GM18511 (cell line): Measurements from ENCODE around the gene SLC12A7.

Experiments
- ATAC-seq: cut with Tn5 transposase; IDR thresholded peaks from one replicate; pipeline ENCODE4 v1.9.1; 2021; ENCODE audit warnings: mild to moderate bottlenecking, moderate library complexity; ENCODE audit not compliant: unreplicated experiment

SLC12A7 gene

DNA sequence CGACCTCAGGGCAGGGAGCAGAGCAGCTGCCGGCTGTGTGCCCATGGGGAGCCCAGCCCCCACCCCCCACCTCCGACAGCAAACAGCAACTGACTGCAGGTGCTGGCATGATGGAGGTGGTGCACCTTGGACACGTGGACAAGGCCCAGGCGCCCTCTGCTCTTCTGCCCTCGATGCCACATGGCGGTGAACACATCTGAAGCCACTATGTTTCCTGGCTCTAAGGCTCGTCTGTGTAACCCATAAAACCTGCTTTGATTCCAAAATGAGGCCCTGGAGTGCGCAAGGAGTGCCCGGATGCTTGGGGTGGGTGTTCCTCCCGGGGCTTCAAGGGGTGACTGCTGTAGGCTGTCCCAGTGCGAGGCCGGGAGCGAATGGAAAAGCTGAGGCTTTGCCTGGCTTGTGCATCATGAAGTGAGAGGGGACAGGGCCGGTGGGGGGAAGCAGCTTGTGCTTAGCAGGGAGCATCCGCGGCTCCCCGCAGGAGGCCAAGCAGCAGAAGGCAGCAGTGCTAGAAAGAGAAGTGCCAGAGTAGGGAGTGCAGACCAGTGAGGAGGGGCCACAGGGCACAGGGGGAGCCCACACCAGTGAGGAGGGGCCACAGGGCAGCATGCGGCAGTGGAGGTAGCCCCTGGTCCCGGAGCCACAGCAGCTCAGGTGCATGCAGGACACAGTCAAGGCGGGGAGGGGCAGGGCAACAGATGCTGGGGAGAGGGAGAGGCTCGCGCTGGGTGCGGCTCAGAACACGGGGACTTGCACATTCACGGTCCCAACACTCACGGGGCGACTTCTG lies 73.2 kb downstream of the SLC12A7 start:
- no peak for ATAC-seq

DNA sequence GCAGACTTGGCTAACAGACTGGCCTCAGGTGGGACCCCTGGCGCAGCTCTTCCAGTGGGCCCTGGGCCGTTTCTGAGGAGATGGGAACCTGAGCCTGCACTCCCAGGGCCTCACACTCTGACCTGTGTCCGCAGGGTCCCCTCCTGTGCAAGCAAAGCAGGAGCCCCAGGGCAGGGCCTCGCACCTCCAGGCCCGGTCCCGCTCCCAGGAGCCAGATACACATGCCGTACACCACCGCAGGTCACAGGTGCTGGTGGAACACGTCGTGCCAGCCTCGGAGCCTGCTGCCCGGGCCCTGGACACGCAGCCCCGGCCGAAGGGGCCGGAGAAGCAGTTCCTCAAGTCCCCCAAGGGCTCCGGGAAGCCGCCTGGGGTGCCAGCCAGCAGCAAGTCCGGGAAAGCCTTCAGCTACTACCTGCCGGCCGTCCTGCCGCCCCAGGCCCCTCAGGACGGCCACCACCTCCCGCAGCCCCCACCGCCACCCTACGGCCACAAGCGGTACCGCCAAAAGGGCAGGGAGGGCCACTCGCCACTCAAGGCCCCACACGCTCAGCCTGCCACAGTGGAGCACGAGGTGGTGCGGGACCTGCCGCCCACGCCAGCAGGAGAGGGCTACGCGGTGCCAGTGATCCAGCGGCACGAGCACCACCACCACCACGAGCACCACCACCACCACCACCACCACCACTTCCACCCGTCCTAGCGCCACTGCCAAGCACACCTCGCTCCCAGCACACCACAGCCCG lies 74.0 kb downstream of the SLC12A7 start:
- no peak for ATAC-seq

DNA sequence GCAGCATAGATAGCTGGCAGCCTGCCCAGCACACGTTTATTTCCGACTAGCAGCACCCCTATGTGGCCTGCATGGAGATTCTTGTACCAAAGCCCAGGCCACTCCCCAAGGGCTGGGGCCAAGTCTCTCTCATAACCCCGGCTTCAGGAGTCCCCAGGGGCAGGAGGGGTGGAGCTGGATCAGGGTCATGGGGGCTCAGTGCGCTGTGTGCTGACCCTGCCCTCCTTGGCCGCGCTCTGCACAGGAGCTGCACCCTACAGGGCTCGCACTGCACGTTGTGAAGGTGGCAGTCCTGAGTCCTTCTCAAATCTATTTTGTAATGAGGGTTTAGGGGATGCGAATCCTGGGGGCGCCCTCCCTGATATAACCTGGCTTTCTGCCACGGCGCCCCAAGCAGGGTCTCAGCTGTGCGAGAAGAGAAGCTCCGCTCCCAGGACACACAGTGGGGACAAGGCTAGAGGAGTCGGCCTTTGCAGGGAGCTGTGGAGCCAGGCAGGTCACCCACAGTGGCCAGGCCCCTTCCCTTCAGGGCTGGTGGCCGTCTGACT lies 74.7 kb downstream of the SLC12A7 start:
- no peak for ATAC-seq

DNA sequence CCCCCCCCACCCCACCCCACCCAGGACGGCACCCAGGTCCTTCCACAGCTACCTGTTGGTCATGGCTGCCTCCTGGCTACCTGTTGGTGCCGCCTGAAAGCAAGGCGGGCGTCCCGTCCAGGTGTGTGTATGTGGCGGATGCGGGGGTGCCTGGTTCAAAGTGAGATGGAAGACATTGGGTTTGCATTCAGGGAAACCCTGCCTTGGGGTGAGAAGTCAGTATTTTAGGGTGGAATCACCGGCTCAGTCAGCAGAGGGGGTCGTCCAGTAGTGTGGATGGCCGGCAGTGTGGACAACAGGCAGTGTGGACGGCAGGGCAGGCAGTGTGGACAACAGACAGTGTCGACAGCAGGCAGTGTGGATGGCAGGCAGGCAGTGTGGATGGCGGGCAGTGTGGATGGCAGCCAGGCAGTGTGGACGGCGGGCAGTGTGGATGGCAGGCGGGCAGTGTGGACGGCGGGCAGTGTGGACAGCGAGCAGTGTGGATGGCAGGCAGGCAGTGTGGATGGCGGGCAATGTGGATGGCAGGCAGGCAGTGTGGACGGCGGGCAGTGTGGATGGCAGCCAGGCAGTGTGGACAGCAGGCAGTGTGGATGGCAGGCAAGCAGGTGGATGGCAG lies 75.2 kb downstream of the SLC12A7 start:
- ATAC-seq: no peak

DNA sequence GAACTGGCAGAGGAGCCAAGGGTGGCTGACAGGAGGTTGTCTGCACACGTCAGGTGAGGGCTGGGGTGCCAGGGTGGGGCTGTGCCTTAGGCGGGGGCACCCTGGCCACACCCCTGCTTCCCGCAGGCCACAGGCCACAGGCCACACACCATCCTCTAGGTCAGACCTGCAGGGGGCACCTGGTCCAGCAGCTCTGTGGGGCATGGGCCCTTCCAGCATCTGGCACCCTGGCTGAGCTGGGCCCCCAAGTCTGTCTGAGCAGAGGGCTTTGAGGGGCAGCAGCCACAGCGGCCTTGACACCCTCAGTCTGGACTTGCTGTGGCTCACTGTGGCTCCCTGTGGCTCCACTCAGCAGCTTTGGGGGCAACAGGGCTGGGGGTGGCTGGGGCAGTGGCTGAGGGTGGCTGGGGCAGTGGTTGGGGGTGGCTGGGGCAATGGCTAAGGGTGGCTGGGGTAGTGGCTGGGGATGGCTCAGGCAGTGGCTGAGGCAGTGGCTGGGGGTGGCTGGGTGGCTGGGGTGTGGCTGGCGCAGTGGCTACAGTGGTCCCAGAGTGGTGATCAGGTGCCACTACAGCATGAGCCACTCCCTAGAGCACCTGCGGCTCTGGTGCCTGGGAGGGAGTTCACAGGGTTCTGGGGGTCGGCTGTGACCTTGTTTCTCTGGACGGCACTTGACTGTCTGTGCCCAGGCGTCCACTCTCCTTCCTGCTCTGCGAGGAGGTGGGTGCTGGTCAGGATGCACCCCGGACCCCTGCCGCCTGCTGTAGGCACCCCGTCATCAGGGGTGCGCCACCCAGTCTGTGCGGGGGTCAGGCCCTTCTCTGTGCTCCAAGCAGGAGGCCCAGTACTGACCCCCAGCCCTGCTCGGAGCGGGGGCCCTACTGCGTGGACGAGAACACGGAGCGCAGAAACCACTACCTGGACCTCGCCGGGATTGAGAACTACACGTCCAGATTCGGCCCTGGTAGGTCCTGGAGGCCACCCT lies 76.2 kb downstream of the SLC12A7 start:
- no peak for ATAC-seq

DNA sequence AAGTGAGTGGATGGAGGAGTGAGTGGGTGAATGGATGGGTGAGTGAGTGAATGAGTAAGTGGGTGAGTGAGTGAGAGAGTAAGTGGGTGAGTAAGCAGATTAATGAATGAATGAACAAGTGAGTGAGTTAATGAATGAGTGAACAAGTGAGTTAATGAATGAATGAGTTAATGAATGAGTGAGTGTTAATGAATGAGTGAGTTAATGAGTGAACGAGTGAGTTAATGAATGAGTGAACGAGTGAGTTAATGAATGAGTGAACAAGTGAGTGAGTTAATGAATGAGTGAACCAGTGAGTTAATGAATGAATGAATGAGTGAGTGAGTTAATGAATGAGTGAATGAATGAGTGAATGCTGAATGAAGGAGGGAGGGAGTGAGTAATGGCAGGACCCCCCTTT lies 76.9 kb downstream of the SLC12A7 start:
- no peak for ATAC-seq

DNA sequence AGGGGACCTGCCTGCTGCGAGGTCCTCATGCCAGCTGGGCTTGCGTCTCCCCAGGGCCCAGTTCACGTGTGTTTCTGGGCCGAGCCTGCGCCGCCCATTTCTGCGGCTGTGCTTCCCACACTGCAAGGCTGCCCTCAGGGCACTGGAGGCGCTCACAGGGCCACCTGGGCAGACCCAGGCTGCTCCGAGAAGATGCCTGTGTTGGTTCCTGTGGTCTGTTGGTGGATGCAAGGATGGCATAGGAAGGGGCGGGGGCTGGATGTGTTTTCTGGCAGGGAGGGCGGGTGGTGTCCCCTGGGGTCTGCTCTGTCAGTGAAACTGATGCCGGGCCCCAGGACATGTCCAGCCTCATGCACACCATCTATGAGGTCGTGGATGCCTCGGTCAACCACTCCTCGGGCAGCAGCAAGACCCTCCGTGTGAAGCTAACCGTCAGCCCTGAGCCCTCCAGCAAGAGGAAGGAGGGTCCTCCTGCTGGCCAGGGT lies 77.4 kb downstream of the SLC12A7 start:
- no peak for ATAC-seq

DNA sequence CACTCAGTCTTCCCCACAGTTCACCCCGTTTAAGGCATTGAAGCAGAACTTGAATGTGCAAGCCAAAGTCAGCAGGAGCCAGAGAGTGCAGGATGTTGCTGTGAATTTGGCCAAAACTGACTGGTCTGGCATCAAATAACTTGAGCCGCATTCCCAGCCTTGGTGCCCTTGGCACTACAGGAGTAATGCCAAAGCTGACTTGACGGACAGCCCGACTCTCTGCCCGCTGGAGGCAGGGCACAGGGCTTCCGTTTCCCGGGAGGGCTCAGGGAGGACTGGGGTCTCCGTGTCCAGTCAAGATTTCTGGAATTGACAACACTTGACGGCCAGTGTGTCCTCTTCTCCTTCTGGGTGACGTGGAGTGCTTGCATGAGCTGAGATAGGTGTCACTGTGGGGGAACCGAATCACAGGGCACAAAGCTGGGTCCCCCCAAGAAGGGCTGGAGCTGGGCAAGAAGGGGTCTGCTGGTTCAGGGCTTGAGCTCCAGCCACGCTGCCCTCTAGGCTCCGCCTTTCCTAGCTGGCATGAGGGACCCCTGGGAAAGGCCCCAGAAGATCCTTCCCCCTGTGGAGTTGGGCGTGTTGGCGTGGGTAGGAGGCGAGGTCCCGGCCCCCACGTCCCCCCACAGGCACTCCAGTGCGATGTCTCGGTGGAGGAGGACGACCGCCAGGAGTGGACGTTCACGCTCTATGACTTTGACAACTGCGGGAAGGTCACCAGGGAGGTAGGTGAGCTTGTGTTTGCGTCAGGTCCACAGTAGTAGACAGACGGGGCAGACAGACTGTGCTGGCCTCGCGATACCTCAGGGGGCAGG lies 78.0 kb downstream of the SLC12A7 start:
- no peak for ATAC-seq

DNA sequence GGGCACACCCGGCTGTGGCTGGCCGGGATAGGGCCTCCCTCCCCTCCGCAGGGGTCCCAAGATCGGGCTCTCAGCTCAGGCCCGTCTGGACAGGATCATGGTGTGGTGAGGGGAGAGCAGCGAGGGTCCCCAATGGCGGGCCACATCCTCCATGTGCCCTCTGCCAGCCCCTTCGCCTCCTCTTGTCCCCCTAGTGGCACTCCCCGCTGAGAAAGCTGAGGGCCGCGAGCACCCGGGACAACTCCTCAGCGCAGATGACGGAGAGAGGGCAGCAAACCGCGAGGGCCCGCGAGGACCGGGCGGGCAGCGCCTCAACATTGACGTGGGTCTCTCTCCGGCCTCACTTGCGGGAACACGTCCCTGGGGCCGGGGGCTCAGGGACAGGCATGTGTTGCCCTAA lies 78.7 kb downstream of the SLC12A7 start:
- ATAC-seq: no peak

DNA sequence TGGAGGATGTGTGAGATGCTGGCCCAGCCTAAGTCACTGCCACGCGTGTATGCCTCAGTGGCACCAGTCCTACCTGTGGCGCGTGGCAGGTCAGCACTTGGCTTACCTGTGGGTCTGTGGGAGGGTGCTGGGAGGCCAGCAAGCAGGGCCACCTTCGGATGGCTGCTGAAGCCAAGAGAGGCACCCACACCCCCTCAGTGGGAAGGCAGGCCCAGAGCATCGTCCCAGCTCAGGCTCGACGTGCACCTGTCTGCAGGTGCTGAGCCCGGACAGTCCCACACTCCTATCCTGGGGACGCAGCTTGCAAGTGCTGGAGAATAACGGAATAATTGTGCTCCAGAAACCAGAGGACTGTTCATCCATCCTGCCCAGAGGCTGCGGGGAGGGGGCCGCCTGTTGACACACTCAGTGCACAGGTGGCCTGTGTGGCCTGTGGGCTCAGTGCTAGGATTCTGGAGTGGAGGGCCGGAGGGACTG lies 79.3 kb downstream of the SLC12A7 start:
- ATAC-seq: no peak

DNA sequence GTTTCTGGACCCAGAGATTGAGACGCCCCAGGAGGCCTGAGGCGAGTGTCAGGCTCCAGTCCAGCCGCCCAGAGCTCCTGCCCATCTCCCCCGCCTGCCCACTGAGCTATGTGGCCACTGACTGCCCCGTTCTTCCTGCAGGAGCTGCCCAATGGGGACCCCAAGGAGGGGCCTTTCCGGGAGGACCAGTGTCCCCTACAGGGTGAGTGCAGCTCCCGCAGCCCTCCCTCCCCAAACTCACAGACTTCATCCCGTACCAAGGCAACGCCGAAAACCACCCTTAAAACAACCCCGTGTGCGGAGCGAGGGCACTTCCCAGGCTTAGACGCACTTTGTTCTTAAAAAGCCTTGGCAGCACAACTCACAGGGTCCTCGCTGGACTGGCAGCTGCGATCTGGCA lies 79.9 kb downstream of the SLC12A7 start:
- ATAC-seq: no peak

DNA sequence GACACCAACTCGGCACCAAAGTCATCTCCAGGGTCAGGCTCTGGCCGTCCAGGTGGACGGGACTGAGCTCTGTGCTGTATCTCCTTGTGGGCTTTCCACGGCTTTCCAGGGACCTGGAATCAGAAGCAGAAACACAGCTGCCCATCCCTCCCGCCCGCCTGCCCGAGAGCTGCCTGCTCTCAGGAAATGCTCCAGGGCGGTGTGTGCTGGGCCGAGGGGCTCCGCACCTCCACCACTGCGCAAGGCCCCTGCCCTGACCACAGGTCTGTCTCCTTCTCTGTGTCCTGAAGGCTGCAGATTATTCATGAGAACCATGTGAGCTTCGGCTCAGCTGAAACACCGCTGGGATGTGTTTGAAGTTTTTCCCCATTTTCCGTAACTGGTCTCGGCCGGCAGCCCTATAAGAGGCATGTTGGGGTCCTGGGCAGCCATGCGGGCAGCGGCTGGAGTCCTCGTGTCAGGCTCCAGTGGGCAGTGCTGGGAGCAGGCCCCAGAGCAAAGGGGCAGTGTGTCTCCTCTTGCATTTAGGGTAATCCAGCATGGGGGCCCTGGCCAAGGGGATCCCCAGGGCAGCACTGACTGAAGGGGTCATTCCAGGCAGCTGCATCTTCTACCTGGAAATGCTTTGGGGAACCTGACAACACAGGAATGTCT lies 80.4 kb downstream of the SLC12A7 start:
- no peak for ATAC-seq

DNA sequence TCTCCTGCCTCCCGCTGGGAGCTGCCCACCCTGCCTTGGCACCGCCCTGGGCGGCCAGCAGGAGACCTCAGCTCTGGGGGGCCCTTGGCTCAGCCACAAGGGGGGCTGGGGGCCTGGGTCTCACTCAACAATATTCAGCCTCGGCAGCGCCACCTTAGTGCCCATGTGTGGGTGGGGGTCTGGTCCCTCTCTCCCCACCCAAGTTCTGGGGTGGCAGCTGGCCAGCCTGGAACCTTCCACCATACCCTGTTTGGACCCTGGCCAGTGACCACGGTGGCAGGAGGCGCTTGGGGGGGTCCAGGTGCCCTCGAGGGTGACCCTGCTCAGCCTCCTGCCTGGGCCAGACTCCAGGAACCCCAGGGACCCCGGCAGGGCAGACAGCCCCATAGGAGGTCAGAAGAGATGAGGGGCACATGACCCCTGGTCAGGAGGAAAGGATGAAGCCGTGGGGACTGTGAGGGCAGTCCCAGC lies 81.0 kb downstream of the SLC12A7 start:
- no peak for ATAC-seq

DNA sequence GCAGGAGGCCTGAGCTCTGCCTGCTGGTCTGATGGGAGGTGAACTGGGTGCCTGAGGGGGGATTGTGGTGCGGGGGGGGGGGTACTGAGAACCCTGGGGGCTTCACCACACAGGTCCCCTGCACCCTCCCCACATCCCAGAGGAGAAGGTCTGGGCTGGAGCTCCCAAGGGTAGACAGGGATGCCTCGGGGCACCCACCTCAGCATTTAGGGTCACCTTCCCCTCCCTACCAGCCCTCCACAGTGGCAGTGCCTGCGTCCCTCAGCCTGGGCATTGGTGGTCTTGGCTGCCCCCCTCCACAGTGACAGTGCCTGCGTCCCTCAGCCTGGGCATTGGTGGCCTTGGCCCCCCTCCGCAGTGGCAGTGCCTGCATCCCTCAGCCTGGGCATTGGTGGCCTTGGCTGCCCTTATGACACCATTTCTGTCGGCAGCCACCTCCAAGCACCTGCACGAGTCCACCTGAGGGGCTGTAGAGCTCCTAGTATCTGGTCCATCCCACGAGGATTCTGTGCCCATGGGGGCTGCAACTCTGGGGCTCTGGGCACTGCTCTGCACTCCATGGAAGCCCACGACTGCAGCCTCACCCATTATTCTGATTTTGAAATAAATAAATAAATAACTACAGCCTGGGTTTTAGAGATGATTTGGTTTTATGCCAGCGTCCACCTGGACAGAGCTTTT lies 81.8 kb downstream of the SLC12A7 start:
- no peak for ATAC-seq

DNA sequence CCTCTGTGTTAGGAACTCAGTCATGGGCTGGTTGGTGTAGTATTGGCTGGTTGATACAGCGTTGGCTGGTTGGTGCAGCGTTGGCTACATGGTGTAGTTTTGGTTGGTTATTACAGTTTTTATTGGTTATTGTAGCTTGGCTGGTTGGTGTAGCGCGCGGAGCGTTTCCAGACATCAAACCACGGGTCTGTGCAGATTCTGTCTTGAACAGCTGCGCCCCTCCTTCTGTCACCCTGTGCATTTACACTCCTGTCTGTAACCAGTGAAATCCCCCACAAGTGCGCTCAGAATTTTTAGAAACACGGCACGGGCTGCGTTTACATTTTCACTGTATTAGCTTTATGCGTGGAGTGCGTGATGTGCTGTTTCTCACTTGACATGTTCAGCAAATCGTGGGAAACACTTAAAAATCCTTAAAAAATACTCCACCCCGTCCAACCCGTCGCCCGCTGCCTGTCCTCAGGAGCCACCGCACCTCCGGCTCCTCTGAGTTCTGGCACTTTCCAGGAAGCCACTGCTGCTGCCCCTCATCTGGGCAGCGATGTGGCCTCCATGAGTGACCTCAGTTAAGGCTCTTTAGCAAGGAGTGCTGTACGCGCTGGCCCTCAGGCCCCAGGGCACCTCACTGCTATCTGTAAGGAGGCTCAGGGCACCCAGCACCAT lies 82.5 kb downstream of the SLC12A7 start:
- no peak for ATAC-seq

DNA sequence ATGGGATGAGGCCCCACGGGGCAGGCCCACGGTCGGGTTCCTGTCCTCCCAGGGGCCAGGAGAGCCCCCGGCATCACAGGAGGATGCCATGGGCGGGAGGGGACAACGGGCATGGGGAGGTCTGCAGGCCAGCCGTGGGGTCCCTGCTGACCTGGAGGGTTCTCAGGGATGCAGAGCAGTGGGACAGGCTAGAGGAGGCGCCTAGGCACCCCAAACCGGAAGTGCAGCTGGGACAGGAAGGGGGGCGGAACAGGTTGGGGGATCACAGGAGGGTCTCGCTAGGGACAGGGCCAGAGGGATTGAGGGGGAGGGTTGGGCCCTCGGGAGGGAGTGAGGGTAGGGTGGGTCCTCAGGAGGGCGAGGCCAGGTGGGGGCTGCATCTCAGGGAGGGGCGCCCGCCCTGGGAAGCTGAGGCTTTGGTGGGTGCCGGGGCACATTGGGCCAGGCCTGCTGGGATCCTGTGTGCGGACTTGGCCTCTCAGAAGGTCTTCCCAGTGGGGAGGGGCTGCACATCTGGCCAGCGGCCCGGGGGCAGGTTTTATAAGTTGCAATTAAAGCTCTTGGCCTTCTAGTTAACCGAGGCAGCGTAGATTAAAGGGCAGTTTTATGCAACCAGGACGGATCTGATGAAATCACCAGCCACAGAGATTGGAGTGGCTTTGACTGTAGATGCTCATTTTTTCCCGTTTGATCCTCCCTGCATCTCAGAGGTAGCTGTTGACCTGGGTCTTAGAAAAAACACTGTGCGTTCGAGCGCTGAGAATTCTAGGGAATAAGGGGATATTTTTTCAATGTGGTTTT lies 83.2 kb downstream of the SLC12A7 start:
- ATAC-seq: no peak
